GM23338 (cell line): ENCODE results near the gene FBLN5. TPM values are rescaled to one million over a fixed set of nuclear protein-coding genes. Genes with fewer than 3 reads are reported as not detected.

Source experiments
- ATAC-seq: fragments of 200-7000 bp; cut with Tn5 transposase; 3 replicates; pipeline ENCODE4 v1.9.1; 2020
- DNase-seq: peaks from one replicate; pipeline ENCODE4 v3.0.0-alpha.2; 2015; ENCODE audit warnings: low spot score
- H2AFZ ChIP-seq: fragments of 200-600 bp; sonication (generic); 2 replicates; pipeline ENCODE4 v1.8.0; 2016; ENCODE audit warnings: antibody characterized with exemption, mild to moderate bottlenecking, moderate library complexity
- H3F3A ChIP-seq: fragments of 200-600 bp; sonication (generic); replicated peaks from 2 replicates; pipeline ENCODE4 v1.8.0; 2017; ENCODE audit warnings: antibody characterized with exemption, mixed run types, low read depth
- H3K27ac ChIP-seq: fragments of 200-600 bp; sonication (generic); 2 replicates; pipeline ENCODE4 v1.6.1; 2016; ENCODE audit warnings: low read depth
- H3K27me3 ChIP-seq: fragments of 200-600 bp; sonication (generic); 2 replicates; pipeline ENCODE4 v1.8.0; 2016; ENCODE audit warnings: mild to moderate bottlenecking, mixed run types, moderate library complexity; ENCODE audit not compliant: insufficient read depth
- H3K36me3 ChIP-seq: fragments of 200-600 bp; sonication (generic); 2 replicates; pipeline ENCODE4 v1.8.0; 2016; ENCODE audit warnings: mild to moderate bottlenecking; ENCODE audit not compliant: insufficient read depth
- H3K4me1 ChIP-seq: fragments of 200-600 bp; sonication (generic); 2 replicates; pipeline ENCODE4 v1.8.0; 2016; ENCODE audit warnings: mild to moderate bottlenecking, moderate library complexity; ENCODE audit not compliant: insufficient read depth
- H3K4me2 ChIP-seq: fragments of 200-600 bp; sonication (generic); 2 replicates; pipeline ENCODE4 v1.7.1; 2017; ENCODE audit warnings: mixed run types
- H3K4me3 ChIP-seq: fragments of 200-600 bp; sonication (generic); 2 replicates; pipeline ENCODE4 v1.6.1; 2016; ENCODE audit warnings: mixed run types
- H3K79me2 ChIP-seq: fragments of 200-600 bp; sonication (generic); replicated peaks from 2 replicates; pipeline ENCODE4 v1.8.0; 2017; ENCODE audit warnings: mild to moderate bottlenecking; ENCODE audit not compliant: insufficient read depth
- H3K9me2 ChIP-seq: fragments of 200-600 bp; sonication (generic); 2 replicates; pipeline ENCODE4 v1.8.0; 2017; ENCODE audit not compliant: insufficient read depth
- H4K20me1 ChIP-seq: fragments of 200-600 bp; sonication (generic); replicated peaks from 2 replicates; pipeline ENCODE4 v1.8.0; 2017; ENCODE audit warnings: mild to moderate bottlenecking; ENCODE audit not compliant: insufficient read depth
- H3K27ac Mint-ChIP-seq: 2 replicates; pipeline ENCODE4 v1.8.0; 2020; ENCODE audit warnings: inconsistent platforms, mild to moderate bottlenecking, moderate library complexity, mixed read lengths
- H3K27me3 Mint-ChIP-seq: 3 replicates; pipeline ENCODE4 v1.8.0; 2022; ENCODE audit warnings: low read depth, mild to moderate bottlenecking, moderate library complexity, mixed read lengths, inconsistent platforms; ENCODE audit not compliant: insufficient read depth, poor library complexity
- H3K36me3 Mint-ChIP-seq: 3 replicates; pipeline ENCODE4 v1.8.0; 2021; ENCODE audit warnings: low read depth, mild to moderate bottlenecking, inconsistent platforms, moderate library complexity, mixed read lengths
- H3K4me1 Mint-ChIP-seq: 3 replicates; pipeline ENCODE4 v1.8.0; 2020; ENCODE audit warnings: mild to moderate bottlenecking, inconsistent platforms, mixed read lengths
- H3K4me3 Mint-ChIP-seq: 3 replicates; pipeline ENCODE4 v1.8.0; 2021; ENCODE audit warnings: moderate library complexity, mild to moderate bottlenecking, inconsistent platforms, mixed read lengths
- H3K9me3 Mint-ChIP-seq: 3 replicates; pipeline ENCODE4 v1.8.0; 2020; ENCODE audit warnings: moderate library complexity, mild to moderate bottlenecking, inconsistent platforms, mixed read lengths
- CREB1 ChIP-seq: fragments of 250-450 bp; sonication (Bioruptor Pico); IDR thresholded peaks from 2 replicates; pipeline ENCODE4 v1.5.0; 2020; ENCODE audit warnings: low read depth, mild to moderate bottlenecking, moderate library complexity
- ETS1 ChIP-seq: IDR thresholded peaks from 2 replicates; pipeline ENCODE4 v1.6.1; 2016; ENCODE audit warnings: antibody characterized with exemption
- EZH2 ChIP-seq: fragments of 200-600 bp; sonication (generic); IDR thresholded peaks from one replicate; pipeline ENCODE4 v1.8.0; 2017; ENCODE audit warnings: antibody characterized with exemption, mild to moderate bottlenecking, low read depth; ENCODE audit not compliant: unreplicated experiment
- EZH2phosphoT487 ChIP-seq: fragments of 200-600 bp; sonication (generic); IDR thresholded peaks from one replicate; pipeline ENCODE4 v1.8.1; 2018; ENCODE audit warnings: antibody characterized with exemption; ENCODE audit not compliant: unreplicated experiment
- JUNB ChIP-seq: IDR thresholded peaks from one replicate; pipeline ENCODE4 v1.6.1; 2016; ENCODE audit warnings: antibody characterized with exemption; ENCODE audit not compliant: unreplicated experiment
- NANOG ChIP-seq: IDR thresholded peaks from 2 replicates; pipeline ENCODE4 v1.6.1; 2016; ENCODE audit warnings: antibody characterized with exemption, borderline replicate concordance
- POLR2AphosphoS5 ChIP-seq: IDR thresholded peaks from 2 replicates; pipeline ENCODE4 v1.6.1; 2016; ENCODE audit warnings: antibody characterized with exemption, low read depth
- STAT1 ChIP-seq: IDR thresholded peaks from one replicate; pipeline ENCODE4 v1.6.1; 2016; ENCODE audit warnings: antibody characterized with exemption; ENCODE audit not compliant: unreplicated experiment
- ZNF114 ChIP-seq: fragments of 250-450 bp; sonication (Bioruptor Pico); IDR thresholded peaks from 2 replicates; pipeline ENCODE4 v1.5.0; 2020; ENCODE audit warnings: mild to moderate bottlenecking, moderate library complexity
- ZNF331 ChIP-seq: fragments of 250-450 bp; sonication (Bioruptor Pico); IDR thresholded peaks from 2 replicates; pipeline ENCODE4 v1.5.0; 2020; ENCODE audit warnings: low read depth, mild to moderate bottlenecking, moderate library complexity
- ZNF462 ChIP-seq: fragments of 250-450 bp; sonication (Bioruptor Pico); IDR thresholded peaks from 2 replicates; pipeline ENCODE4 v1.5.0; 2020; ENCODE audit warnings: mild to moderate bottlenecking, moderate library complexity
- polyA plus RNA-seq: library from polyadenylated mRNA; unstranded; fragments of >200 nt; fragmentation: Nextera tagmentation; extraction: Ambion mirVana; gene quantifications from 2 replicates; pipeline ENCODE4 v1.2.1, GENCODE V29; 2016
- total RNA-seq: library from RNA; depleted of rRNA; stranded (reverse); fragments of >200 nt; shearing (Covaris generic); gene quantifications from 2 replicates; pipeline ENCODE4 v1.2.3, GENCODE V29; 2014
- TF ChIP-seq, protein P1 (sequence below), 2 experiments: fragments of 200-600 bp in 1 of 2; sonication (generic) in 1 of 2; conservative IDR thresholded peaks; 2 replicates each; pipeline versions ENCODE4 v1.5.1 to v1.6.1; 2016 to 2017; ENCODE audit warnings: antibody characterized with exemption in 2 of 2, low read depth in 2 of 2, mild to moderate bottlenecking in 2 of 2, moderate library complexity in 1 of 2
- TF ChIP-seq, protein P2 (sequence below): IDR thresholded peaks from one replicate; pipeline ENCODE4 v1.6.1; 2018; ENCODE audit warnings: antibody characterized with exemption; ENCODE audit not compliant: unreplicated experiment

Gene FBLN5
- total and polyA plus RNA-seq, 2 experiments from 2014 or later, result 4.3 to 4.9 TPM

DNA sequence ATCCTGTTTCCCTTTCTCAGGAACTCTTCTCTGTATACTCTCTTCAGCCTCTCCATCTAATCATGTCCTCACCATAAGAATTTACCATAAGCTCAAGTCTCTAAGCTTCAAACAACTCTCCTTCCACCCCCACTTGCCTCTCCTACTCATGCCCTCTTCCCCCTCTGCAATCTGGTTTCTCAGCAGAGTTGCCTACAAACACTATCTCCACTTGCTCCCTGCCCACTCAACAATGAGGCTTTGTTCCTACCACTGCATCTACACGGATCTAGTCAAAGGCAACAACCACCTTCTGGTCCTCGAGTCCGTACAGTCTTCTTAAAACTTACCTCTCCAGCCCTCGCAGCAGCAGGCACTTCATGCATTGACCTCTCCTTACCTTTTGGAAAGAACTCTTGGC lies 17.2 kb upstream of the FBLN5 start:
- no peak overlapping the region for H2AFZ ChIP-seq
- no peaks in the 10 kb centered on the region for H3K4me1 ChIP-seq
- no peaks in the 10 kb centered on the region for H3K27me3 Mint-ChIP-seq
- TF ChIP-seq ZNF462 (CRISPR knock-in tag) (no peak), EZH2 (no peak), ZNF114 (CRISPR knock-in tag) (no peak), STAT1 (no peak), ZNF331 (CRISPR knock-in tag) (no peak), JUNB (no peak), CREB1 (no peak), POLR2AphosphoS5 (no peak), EZH2phosphoT487 (no peak), NANOG (no peak), ETS1 (no peak)
- TF ChIP-seq, protein P1, sequence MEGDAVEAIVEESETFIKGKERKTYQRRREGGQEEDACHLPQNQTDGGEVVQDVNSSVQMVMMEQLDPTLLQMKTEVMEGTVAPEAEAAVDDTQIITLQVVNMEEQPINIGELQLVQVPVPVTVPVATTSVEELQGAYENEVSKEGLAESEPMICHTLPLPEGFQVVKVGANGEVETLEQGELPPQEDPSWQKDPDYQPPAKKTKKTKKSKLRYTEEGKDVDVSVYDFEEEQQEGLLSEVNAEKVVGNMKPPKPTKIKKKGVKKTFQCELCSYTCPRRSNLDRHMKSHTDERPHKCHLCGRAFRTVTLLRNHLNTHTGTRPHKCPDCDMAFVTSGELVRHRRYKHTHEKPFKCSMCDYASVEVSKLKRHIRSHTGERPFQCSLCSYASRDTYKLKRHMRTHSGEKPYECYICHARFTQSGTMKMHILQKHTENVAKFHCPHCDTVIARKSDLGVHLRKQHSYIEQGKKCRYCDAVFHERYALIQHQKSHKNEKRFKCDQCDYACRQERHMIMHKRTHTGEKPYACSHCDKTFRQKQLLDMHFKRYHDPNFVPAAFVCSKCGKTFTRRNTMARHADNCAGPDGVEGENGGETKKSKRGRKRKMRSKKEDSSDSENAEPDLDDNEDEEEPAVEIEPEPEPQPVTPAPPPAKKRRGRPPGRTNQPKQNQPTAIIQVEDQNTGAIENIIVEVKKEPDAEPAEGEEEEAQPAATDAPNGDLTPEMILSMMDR (conservative IDR thresholded peaks at IDR 0.05; ENCODE audit: low read depth in 2 of 2), result no peak
- TF ChIP-seq, protein P2, sequence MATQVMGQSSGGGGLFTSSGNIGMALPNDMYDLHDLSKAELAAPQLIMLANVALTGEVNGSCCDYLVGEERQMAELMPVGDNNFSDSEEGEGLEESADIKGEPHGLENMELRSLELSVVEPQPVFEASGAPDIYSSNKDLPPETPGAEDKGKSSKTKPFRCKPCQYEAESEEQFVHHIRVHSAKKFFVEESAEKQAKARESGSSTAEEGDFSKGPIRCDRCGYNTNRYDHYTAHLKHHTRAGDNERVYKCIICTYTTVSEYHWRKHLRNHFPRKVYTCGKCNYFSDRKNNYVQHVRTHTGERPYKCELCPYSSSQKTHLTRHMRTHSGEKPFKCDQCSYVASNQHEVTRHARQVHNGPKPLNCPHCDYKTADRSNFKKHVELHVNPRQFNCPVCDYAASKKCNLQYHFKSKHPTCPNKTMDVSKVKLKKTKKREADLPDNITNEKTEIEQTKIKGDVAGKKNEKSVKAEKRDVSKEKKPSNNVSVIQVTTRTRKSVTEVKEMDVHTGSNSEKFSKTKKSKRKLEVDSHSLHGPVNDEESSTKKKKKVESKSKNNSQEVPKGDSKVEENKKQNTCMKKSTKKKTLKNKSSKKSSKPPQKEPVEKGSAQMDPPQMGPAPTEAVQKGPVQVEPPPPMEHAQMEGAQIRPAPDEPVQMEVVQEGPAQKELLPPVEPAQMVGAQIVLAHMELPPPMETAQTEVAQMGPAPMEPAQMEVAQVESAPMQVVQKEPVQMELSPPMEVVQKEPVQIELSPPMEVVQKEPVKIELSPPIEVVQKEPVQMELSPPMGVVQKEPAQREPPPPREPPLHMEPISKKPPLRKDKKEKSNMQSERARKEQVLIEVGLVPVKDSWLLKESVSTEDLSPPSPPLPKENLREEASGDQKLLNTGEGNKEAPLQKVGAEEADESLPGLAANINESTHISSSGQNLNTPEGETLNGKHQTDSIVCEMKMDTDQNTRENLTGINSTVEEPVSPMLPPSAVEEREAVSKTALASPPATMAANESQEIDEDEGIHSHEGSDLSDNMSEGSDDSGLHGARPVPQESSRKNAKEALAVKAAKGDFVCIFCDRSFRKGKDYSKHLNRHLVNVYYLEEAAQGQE, result no peak
- no peaks in the 10 kb centered on the region for H3K27me3 ChIP-seq
- no peak for DNase-seq
- H3K4me3 Mint-ChIP-seq, result no peak overlapping the region
- H3K9me2 ChIP-seq, result no peaks in the 10 kb centered on the region
- H3F3A ChIP-seq, result no peaks in the 10 kb centered on the region
- H4K20me1 ChIP-seq, result no peaks in the 10 kb centered on the region
- no peak overlapping the region for H3K27ac Mint-ChIP-seq
- H3K4me1 Mint-ChIP-seq, result peaks cover 8% of the 10 kb centered on the region; the same call in 2 of the 3 replicates
- H3K79me2 ChIP-seq, result no peaks in the 10 kb centered on the region
- no peaks in the 10 kb centered on the region for H3K9me3 Mint-ChIP-seq
- peaks cover 7% of the 10 kb centered on the region; the same call in 2 of the 3 replicates for H3K36me3 Mint-ChIP-seq
- no peak overlapping the region for H3K4me3 ChIP-seq
- no peak overlapping the region for H3K27ac ChIP-seq
- no peak overlapping the region for H3K4me2 ChIP-seq
- peak; percentile 34; the same call in 1 of the 3 replicates for ATAC-seq
- peaks cover 8% of the 10 kb centered on the region; the same call in 1 of the 2 replicates for H3K36me3 ChIP-seq
